Loucy (cell line): ENCODE data around the gene SMIM30.

ENCODE experiments used
- H2AFZ ChIP-seq: fragments of 200-600 bp; sonication (generic); 2 replicates; pipeline ENCODE4 v1.6.0; 2016; ENCODE audit warnings: antibody characterized with exemption, mild to moderate bottlenecking, low read length, moderate library complexity
- H3F3A ChIP-seq: fragments of 200-600 bp; 2 replicates; pipeline ENCODE4 v1.6.0; 2016; ENCODE audit warnings: antibody characterized with exemption, low read depth, mild to moderate bottlenecking
- H3K27me3 ChIP-seq: fragments of 200-600 bp; sonication (generic); 2 replicates; pipeline ENCODE4 v1.6.1; 2014; ENCODE audit warnings: low read length, mild to moderate bottlenecking; ENCODE audit not compliant: insufficient read depth, poor library complexity, severe bottlenecking
- H3K36me3 ChIP-seq: fragments of 200-600 bp; sonication (generic); 2 replicates; pipeline ENCODE4 v1.6.1; 2016; ENCODE audit warnings: low read length; ENCODE audit not compliant: insufficient read depth
- H3K4me1 ChIP-seq: fragments of 200-600 bp; sonication (generic); 2 replicates; pipeline ENCODE4 v1.5.1; 2014; ENCODE audit warnings: low read length, mild to moderate bottlenecking; ENCODE audit not compliant: insufficient read depth, poor library complexity, severe bottlenecking
- H3K4me2 ChIP-seq: fragments of 200-600 bp; sonication (generic); 2 replicates; pipeline ENCODE4 v1.6.0; 2014; ENCODE audit warnings: antibody characterized with exemption, low read length, low read depth, mild to moderate bottlenecking; ENCODE audit not compliant: poor library complexity, severe bottlenecking
- H3K4me3 ChIP-seq: fragments of 200-600 bp; sonication (generic); 2 replicates; pipeline ENCODE4 v1.5.1; 2014; ENCODE audit warnings: low read length, mild to moderate bottlenecking, mixed read lengths; ENCODE audit not compliant: poor library complexity, severe bottlenecking
- H3K79me2 ChIP-seq: fragments of 200-600 bp; sonication (generic); 2 replicates; pipeline ENCODE4 v1.6.1; 2014; ENCODE audit warnings: low read length; ENCODE audit not compliant: insufficient read depth
- H3K9ac ChIP-seq: fragments of 200-600 bp; sonication (generic); 2 replicates; pipeline ENCODE4 v1.6.0; 2014; ENCODE audit warnings: mild to moderate bottlenecking, low read depth, low read length, moderate library complexity; ENCODE audit not compliant: poor library complexity, severe bottlenecking
- H3K9me2 ChIP-seq: fragments of 200-600 bp; sonication (generic); replicated peaks from 2 replicates; pipeline ENCODE4 v1.6.1; 2016; ENCODE audit warnings: low read depth, low read length, mixed read lengths
- H3K9me3 ChIP-seq: fragments of 200-600 bp; sonication (generic); 2 replicates; pipeline ENCODE4 v1.6.1; 2014; ENCODE audit warnings: mild to moderate bottlenecking, antibody characterized with exemption, low read length, low read depth; ENCODE audit not compliant: insufficient read depth
- H4K20me1 ChIP-seq: fragments of 200-600 bp; sonication (generic); 2 replicates; pipeline ENCODE4 v1.6.0; 2014; ENCODE audit warnings: antibody characterized with exemption, low read length, mild to moderate bottlenecking; ENCODE audit not compliant: insufficient read depth, poor library complexity, severe bottlenecking
- EZH2phosphoT487 ChIP-seq: fragments of 200-600 bp; IDR thresholded peaks from 2 replicates; pipeline ENCODE4 v1.6.1; 2018; ENCODE audit warnings: antibody characterized with exemption, mild to moderate bottlenecking, moderate library complexity, borderline replicate concordance
- TF ChIP-seq, protein P1 (sequence below): fragments of 200-600 bp; sonication (generic); conservative IDR thresholded peaks from 2 replicates; pipeline ENCODE4 v1.5.1; 2014; ENCODE audit warnings: mild to moderate bottlenecking, antibody characterized with exemption, low read length

SMIM30 gene

DNA sequence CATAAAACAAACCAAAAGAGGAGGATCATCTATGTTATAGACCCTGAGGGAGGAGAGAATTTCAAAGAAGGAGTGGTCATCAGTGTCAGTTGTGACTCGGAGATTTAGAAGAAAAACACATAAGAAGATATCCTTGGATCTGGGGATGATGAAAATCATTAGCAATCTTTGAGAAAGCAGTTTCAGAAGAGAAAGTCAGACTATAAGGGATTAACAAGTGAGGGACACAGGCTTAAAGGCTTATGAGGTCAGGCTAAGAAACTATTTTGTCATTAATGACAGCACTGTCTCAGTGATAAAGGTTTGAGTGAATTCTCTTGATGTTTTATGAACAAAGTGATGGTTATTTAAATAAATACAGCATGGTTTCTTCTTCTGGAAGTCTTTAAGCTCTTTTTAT lies 25.6 kb downstream of the SMIM30 start:
- Histone ChIP-seq H3K79me2 (no peaks in the 10 kb centered on the region), H3K9ac (no peak overlapping the region), H3K27me3 (no peaks in the 10 kb centered on the region), H3K9me3 (no peaks in the 10 kb centered on the region), H3K9me2 (no peaks in the 10 kb centered on the region), H2AFZ (no peak overlapping the region), H3K4me1 (no peaks in the 10 kb centered on the region), H4K20me1 (no peaks in the 10 kb centered on the region), H3F3A (no peaks in the 10 kb centered on the region), H3K36me3 (no peaks in the 10 kb centered on the region), H3K4me2 (no peak overlapping the region), H3K4me3 (no peak overlapping the region)
- TF ChIP-seq EZH2phosphoT487: no peak
- TF ChIP-seq, protein P1, sequence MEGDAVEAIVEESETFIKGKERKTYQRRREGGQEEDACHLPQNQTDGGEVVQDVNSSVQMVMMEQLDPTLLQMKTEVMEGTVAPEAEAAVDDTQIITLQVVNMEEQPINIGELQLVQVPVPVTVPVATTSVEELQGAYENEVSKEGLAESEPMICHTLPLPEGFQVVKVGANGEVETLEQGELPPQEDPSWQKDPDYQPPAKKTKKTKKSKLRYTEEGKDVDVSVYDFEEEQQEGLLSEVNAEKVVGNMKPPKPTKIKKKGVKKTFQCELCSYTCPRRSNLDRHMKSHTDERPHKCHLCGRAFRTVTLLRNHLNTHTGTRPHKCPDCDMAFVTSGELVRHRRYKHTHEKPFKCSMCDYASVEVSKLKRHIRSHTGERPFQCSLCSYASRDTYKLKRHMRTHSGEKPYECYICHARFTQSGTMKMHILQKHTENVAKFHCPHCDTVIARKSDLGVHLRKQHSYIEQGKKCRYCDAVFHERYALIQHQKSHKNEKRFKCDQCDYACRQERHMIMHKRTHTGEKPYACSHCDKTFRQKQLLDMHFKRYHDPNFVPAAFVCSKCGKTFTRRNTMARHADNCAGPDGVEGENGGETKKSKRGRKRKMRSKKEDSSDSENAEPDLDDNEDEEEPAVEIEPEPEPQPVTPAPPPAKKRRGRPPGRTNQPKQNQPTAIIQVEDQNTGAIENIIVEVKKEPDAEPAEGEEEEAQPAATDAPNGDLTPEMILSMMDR: no peak

DNA sequence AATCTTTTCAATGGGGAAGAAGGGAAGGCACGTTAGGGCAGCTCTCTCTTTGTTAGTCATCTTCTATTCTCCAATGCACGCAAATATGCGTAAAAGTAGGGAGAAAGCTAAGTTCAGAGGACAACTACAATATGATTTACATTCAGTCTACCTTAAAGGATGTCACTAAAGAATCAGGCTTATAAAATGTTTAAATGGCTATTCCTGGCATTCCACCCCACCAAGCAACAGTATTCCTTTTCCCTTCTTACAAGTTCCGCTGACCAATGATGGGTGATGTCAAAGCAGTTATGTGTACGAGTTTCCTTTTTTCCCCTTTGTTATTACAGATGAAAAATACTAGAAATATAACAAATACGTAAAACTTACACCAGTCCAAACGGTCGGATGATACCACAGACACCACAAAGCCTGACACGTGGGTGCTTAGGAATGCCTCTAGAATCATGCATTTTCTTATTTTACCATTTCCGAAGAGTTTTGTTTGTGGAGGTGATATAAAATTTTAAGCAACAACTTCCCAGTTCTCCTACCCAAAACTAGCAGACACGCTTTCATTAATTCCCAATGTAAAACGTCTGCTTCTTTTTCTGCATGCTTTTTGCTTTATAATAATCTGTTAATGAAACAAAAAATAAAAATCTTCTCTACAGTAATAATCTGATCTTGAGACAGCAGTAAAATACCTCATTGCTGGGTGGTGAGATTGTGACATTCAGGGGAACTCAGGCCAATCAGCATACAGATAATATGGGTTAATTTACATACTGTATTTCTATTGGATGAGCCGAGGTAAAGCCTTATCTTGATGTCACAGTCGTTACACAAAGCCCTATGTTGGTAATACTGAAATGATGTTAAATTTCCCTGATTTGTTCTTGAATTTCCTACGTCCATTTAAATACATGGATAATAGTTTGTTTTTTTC lies 31.0 kb downstream of the SMIM30 start:
- no peaks in the 10 kb centered on the region for H3K27me3 ChIP-seq
- H3K4me2 ChIP-seq: no peak overlapping the region
- H2AFZ ChIP-seq: no peak overlapping the region
- no peaks in the 10 kb centered on the region for H3K9me2 ChIP-seq
- no peaks in the 10 kb centered on the region for H3K9me3 ChIP-seq
- no peaks in the 10 kb centered on the region for H4K20me1 ChIP-seq
- H3K79me2 ChIP-seq: no peaks in the 10 kb centered on the region
- H3K4me3 ChIP-seq: no peak overlapping the region
- H3K4me1 ChIP-seq: peaks cover 8% of the 10 kb centered on the region
- H3K9ac ChIP-seq: no peak overlapping the region
- TF ChIP-seq, protein P1: no peak
- no peak for TF ChIP-seq EZH2phosphoT487
- H3F3A ChIP-seq: no peaks in the 10 kb centered on the region
- no peaks in the 10 kb centered on the region for H3K36me3 ChIP-seq

DNA sequence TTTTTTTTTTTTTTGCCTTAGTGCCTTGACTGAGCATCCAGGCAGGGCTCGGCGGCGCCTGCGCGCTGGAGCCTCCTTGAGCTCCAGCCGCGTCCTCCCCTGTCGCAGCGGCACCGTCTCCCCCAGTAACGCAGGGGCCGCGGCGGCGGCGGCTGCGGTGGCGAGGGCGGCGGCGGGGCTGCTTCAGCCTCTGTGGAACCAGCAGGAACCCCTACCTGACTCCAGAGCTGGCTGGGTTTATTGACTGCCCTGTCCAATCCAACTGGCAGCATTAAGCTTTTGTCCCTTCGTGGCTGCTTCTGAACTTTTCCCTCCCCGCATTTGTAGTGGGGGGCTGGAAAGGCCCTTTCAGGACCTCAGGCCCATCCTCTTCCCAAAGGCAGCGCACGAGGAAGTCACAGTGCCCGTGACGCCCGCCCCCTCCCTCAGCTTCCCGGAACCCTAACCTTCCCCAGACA lies 31.9 kb downstream of the SMIM30 start, which contains the start of gene GPR85:
GPR85 (minus strand) TSS at position 397 of the 458 bp plus-strand sequence. CDS start 2,106 bp downstream, outside the sequence.
- Histone ChIP-seq H3K36me3 (no peaks in the 10 kb centered on the region), H3F3A (no peaks in the 10 kb centered on the region), H3K79me2 (no peaks in the 10 kb centered on the region), H3K27me3 (no peaks in the 10 kb centered on the region), H3K4me2 (no peak within 1 kb of the TSS), H3K4me1 (peaks cover 8% of the 10 kb centered on the region), H4K20me1 (no peaks in the 10 kb centered on the region), H3K9ac (no peak within 1 kb of the TSS), H3K4me3 (no peak within 1 kb of the TSS), H3K9me2 (no peaks in the 10 kb centered on the region), H3K9me3 (no peaks in the 10 kb centered on the region), H2AFZ (no peak within 1 kb of the TSS)
- TF ChIP-seq EZH2phosphoT487: no peak
